Measurements from ENCODE around the gene CYP4F11.

DNA sequence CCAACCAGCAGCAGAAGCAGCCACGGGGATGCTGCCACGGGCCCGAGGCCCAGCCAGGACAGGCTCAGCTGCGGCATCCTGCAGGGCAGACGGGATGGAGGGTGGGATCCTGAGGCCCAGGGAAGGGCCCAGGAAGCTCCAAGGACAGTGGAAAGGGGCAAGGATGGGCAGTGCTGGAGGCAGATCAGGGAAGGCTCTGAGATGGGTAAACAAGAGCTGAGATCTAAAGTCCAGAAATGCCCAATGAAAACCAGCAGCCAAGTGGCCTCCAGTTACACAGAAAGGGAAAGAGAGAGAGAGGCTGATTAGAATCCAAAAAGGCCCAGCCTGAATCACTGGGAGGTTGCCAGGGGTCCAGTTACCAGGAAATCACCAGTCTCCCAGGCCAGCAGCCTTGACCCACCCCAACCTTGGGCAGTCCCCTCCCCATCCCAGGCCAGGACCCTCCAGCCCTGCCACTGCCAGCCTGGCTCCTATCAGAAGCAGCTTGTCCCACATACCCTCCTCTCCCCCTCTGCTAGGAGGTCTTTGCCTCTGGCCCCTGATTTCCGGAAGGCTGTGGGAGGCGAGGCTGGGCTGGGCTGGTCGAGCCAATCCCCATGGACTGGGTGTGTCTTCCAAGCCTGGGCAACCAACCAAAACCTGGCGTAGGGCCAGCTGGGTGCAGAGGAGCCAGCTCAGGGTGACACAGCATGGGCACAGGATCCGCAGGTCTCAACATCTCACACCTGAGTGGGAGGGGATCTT, at the start of gene CYP4F11:
- TF ChIP-seq RBAK (CRISPR knock-in tag; IDR thresholded peaks at IDR 0.05) (no peak), TAF1 (CRISPR knock-in tag; IDR thresholded peaks at IDR 0.05) (peak; percentile 40; the same call in 1 of the 2 replicates), MIER3 (CRISPR knock-in tag; IDR thresholded peaks at IDR 0.05; ENCODE audit: borderline replicate concordance) (peak; percentile 51; the same call in 1 of the 2 replicates), CTCF (CRISPR knock-in tag; IDR thresholded peaks at IDR 0.05) (no peak), SYNCRIP (IDR thresholded peaks at IDR 0.05; ENCODE audit: insufficient read depth, low read depth, low read length) (no peak), FOXA1 (IDR thresholded peaks at IDR 0.05) (peak; percentile 53; the same call in 1 of the 2 replicates), FOXA1 (CRISPR knock-in tag; IDR thresholded peaks at IDR 0.05) (peak; percentile 92), TOE1 (CRISPR knock-in tag; IDR thresholded peaks at IDR 0.05) (no peak), RBFOX2 (IDR thresholded peaks at IDR 0.05; ENCODE audit: low read depth, low read length) (peak; percentile 60), GPN1 (CRISPR knock-in tag; IDR thresholded peaks at IDR 0.05; ENCODE audit: borderline replicate concordance) (no peak), ZNF232 (CRISPR knock-in tag; IDR thresholded peaks at IDR 0.05; ENCODE audit: borderline replicate concordance) (no peak)
- TF ChIP-seq, protein P1, sequence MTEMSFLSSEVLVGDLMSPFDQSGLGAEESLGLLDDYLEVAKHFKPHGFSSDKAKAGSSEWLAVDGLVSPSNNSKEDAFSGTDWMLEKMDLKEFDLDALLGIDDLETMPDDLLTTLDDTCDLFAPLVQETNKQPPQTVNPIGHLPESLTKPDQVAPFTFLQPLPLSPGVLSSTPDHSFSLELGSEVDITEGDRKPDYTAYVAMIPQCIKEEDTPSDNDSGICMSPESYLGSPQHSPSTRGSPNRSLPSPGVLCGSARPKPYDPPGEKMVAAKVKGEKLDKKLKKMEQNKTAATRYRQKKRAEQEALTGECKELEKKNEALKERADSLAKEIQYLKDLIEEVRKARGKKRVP (CRISPR knock-in tag; IDR thresholded peaks at IDR 0.05) = no peak

All from HepG2 (cell line).